ENCODE measurements around the gene TEAD3. TPM values are rescaled to one million over a fixed set of nuclear protein-coding genes. Genes with fewer than 3 reads are reported as not detected.

Gene TEAD3
- total RNA-seq, 1 donor from 2014 or later: 28.0 TPM

- TF ChIP-seq CTCF (IDR thresholded peaks at IDR 0.05; ENCODE audit: borderline replicate concordance): no peak
Observed at GRCh38 chr6:35452183-35453090, 44.4 kb downstream of the TEAD3 start, which contains the start of gene FANCE. Gene FANCE, plus strand, starts transcription at chr6:35452338. Its CDS starts 208 bp downstream, at chr6:35452546.

GRCh38 chr6:35451354-35452182 is 45.3 kb downstream of the TEAD3 start:
- intact Hi-C loops (cut with micrococcal nuclease): no loop called here
- H3K4me1 ChIP-seq: peaks cover 41% of the 10 kb centered on the region
- TF ChIP-seq CTCF (IDR thresholded peaks at IDR 0.05; ENCODE audit: borderline replicate concordance): no peak
- no peaks in the 10 kb centered on the region for H3K27me3 ChIP-seq (ENCODE audit: low read depth)
- H3K27ac ChIP-seq (replicated peaks): peak overlapping the region; percentile 87
- H3K36me3 ChIP-seq: peaks cover 7% of the 10 kb centered on the region
- H3K9me3 ChIP-seq (replicated peaks): no peaks in the 10 kb centered on the region
- H3K4me3 ChIP-seq: peak overlapping the region; percentile 78
- no peak for DNase-seq

More at GRCh38 chr6:35452183-35453090, 44.4 kb downstream of the TEAD3 start, which contains the start of gene FANCE:
- Histone ChIP-seq H3K9me3 (replicated peaks) (no peaks in the 10 kb centered on the region), H3K4me1 (peaks cover 41% of the 10 kb centered on the region), H3K36me3 (peaks cover 7% of the 10 kb centered on the region), H3K4me3 (peak within 1 kb of the TSS; percentile 78), H3K27ac (replicated peaks) (peak within 1 kb of the TSS; percentile 87), H3K27me3 (ENCODE audit: low read depth) (no peaks in the 10 kb centered on the region)
- DNase-seq: peak; percentile 95
- intact Hi-C loops (cut with micrococcal nuclease): no loop called here

- H3K4me1 ChIP-seq: peaks cover 32% of the 10 kb centered on the region
- no peak overlapping the region for H3K27ac ChIP-seq (replicated peaks)
- no peaks in the 10 kb centered on the region for H3K36me3 ChIP-seq
- TF ChIP-seq CTCF (IDR thresholded peaks at IDR 0.05; ENCODE audit: borderline replicate concordance): peak; percentile 82
- H3K9me3 ChIP-seq (replicated peaks): no peaks in the 10 kb centered on the region
- no peak overlapping the region for H3K4me3 ChIP-seq
- no peaks in the 10 kb centered on the region for H3K27me3 ChIP-seq (ENCODE audit: low read depth)
- intact Hi-C loops (cut with micrococcal nuclease): loop anchor here (5.0 kb wide), 1 partner anchor 107 kb away; the partner anchor contains the start of gene PPARD
- DNase-seq: no peak
Observed at GRCh38 chr6:35449287-35449881, 47.5 kb downstream of the TEAD3 start.

- Histone ChIP-seq H3K27me3 (ENCODE audit: low read depth) (no peaks in the 10 kb centered on the region), H3K4me1 (peaks cover 20% of the 10 kb centered on the region), H3K4me3 (no peak overlapping the region), H3K27ac (replicated peaks) (no peak overlapping the region), H3K9me3 (replicated peaks) (no peaks in the 10 kb centered on the region), H3K36me3 (no peaks in the 10 kb centered on the region)
- TF ChIP-seq CTCF (IDR thresholded peaks at IDR 0.05; ENCODE audit: borderline replicate concordance): no peak
- no peak for DNase-seq
- intact Hi-C loops (cut with micrococcal nuclease): loop anchor here (5.0 kb wide), 1 partner anchor 106 kb away; the partner anchor contains the start of gene PPARD
Observed at GRCh38 chr6:35448191-35448590, 48.7 kb downstream of the TEAD3 start.

GRCh38 chr6:35445691-35446090 is 51.2 kb downstream of the TEAD3 start:
- Histone ChIP-seq H3K27ac (replicated peaks) (no peak overlapping the region), H3K9me3 (replicated peaks) (no peaks in the 10 kb centered on the region), H3K4me3 (no peak overlapping the region), H3K36me3 (no peaks in the 10 kb centered on the region), H3K27me3 (ENCODE audit: low read depth) (no peaks in the 10 kb centered on the region), H3K4me1 (no peaks in the 10 kb centered on the region)
- DNase-seq: no peak
- TF ChIP-seq CTCF (IDR thresholded peaks at IDR 0.05; ENCODE audit: borderline replicate concordance): no peak
- intact Hi-C loops (cut with micrococcal nuclease): loop anchor here (5.0 kb wide), 1 partner anchor 103 kb away; the partner anchor contains the start of gene PPARD
